Activated CD4-positive, alpha-beta T cell treated with anti-CD3 and anti-CD28 coated beads for 1 hour (primary cell): ENCODE data around the gene HM13.

Source experiments
- DNase-seq: peaks from one replicate; pipeline ENCODE4 v3.0.0-alpha.2; 2020

The HM13 gene

DNA sequence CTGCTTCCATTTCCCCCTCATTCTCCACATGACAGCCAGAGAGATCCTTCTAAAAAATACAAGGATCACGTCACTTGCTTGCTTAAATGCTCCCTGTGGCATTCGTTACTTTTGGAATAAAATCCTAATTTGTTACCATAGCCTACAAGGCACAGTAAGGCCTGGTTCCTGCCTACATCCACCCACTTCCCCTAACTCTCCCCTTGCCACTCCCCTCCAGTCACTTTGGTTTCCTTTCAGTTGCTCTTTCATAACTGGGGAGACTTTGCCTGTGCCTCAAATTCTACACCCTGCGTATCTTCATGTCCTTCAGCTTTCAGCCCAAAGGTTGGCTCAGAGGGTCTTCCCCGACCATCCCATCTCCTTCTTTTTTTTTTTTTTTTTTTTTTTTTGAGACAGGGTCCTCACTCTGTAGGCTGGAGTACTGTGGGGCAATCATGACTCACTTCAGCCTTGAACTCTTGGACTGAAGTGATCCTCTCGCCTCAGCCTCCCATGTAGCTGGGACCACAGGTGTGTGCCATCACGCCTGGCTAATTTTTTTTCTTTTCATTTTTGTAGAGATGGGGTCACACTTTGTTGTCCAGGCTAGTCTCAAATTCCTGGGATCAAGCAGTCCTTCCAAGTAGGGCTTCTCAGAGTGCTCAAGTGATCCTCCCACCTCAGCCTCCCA lies 103.3 kb downstream of the HM13 start:
- no peak for DNase-seq
